NK-92 (cell line): Measurements from ENCODE around the gene ARID3B.
"Not testable (repeated sequence)": the region's sequence is repeated elsewhere in the genome, so short reads cannot be mapped to it uniquely, and the experiment has no call there.

Experiments
- DNase-seq: peaks from one replicate; lab custom pipeline; 2025; ENCODE audit not compliant: unreplicated experiment; lab: John Stamatoyannopoulos, UW

The ARID3B gene, protein sequence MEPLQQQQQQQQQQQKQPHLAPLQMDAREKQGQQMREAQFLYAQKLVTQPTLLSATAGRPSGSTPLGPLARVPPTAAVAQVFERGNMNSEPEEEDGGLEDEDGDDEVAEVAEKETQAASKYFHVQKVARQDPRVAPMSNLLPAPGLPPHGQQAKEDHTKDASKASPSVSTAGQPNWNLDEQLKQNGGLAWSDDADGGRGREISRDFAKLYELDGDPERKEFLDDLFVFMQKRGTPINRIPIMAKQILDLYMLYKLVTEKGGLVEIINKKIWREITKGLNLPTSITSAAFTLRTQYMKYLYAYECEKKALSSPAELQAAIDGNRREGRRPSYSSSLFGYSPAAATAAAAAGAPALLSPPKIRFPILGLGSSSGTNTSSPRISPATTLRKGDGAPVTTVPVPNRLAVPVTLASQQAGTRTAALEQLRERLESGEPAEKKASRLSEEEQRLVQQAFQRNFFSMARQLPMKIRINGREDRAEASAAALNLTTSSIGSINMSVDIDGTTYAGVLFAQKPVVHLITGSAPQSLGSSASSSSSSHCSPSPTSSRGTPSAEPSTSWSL

DNA sequence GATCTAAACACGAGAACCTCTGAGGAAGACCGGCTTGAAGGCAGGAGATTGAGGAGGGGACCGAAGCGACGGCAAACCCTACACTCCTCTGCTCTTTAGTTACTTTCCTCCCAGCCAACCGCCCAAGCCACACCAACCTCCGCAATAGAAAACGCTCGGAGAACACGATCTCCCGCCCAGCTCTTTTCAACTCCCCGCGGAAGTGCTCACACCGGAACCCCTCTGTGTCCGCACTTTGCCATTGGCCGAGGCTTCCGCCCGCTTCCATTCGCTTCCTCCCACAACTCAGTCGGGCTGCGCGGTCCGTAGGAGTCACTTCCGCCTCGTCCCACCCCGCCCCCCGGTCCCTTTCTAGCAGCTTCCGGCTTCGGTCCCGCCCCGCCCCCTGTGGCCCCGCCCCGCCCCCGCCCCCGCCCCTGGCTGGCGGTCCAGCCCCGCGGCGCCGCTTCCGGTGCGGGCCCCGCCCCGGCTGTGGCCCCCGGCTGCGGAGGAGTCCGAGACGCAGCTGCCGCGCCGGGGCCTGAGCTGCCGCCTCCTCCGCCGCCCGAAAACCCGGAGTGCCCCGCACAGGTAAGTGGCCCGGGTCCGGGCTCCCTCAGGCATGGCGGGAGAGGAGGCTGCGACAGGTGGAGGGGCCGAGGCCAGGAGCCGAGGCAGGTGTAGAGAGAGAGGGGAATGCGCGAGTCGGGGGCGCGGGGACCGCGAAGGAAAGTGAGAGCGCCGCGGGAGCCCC, at the start of gene ARID3B:
Gene ARID3B (plus strand): TSS at position 460 of the 733 bp plus-strand sequence. CDS start 2,717 bp downstream, outside the sequence.
- peak; percentile 67 for DNase-seq

DNA sequence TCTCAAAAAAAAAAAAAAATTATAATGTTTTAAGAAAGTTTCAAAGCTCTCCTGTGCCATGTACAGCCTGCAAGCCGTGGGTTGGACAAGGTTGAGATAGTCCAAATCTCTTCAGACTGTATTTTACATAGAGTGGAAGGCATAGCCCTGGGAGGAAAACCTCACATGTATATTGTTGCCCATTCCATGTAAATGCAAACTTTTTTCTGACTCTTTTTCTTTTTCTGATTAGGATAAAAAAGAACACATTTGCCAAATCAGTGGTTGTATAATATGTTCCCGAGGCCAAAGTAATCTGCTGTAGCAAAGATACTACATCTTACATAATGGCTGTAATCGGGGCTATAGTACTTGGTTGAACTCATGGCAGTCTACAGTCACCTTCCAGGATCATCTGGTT, 44.4 kb upstream of the ARID3B start:
- DNase-seq: no peak

DNA sequence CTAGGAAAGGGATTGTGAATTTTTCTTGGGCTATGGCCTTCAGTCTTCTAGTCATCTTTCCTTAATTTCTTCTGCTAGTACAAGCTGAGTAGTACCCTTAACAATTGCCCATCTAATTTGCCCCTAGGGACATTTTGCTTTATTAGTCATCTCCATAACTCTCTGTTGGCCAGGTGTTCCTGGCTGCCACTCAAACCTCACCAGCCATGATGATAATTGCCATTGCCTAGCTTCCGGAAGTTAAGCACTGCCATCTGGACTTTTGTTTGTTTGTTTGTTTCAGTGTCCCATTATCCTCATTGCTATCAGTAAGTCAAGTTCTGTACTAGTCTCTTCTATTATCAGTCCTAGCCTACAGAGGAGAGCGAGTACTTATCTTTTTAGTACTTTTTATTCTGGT, 43.4 kb upstream of the ARID3B start:
- no peak for DNase-seq

DNA sequence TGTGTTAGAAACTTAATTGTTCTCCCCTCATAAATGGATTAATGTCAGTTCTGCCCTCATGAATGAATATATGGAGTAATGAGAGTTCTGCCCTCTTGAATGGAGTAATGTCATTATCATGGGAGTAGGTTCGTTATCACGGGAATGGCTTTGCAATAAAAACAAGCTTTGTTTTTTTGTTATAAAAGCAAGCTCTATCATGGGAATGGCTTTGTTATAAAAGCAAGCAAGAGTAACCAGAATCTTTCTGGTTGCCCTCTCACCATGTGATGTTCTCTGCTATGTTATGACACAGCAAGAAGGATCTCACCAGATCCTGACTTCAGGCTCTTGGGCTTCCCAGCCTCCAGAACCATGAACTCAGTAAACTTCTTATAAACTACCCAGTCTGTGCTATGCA, 41.7 kb upstream of the ARID3B start:
- no peak for DNase-seq

DNA sequence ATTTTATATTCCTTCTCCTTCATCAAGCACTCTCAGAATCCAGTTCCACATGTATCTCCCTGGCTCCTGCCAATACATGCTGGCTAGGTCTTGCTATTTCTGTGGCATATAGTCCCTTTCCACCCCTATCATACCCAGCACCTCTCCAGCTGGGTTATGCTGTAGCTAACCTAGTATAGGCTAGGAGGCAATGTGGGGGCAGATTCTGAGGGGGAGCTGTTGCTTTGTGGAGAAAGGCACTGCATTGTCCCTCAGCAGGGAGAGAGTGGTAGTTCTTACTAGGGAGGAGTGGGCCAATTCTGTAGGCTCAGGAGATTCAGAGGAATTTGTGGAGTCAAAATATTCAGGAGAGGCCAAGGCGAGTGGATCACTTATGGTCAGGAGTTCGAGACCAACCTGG, 40.6 kb upstream of the ARID3B start:
- DNase-seq: no peak

DNA sequence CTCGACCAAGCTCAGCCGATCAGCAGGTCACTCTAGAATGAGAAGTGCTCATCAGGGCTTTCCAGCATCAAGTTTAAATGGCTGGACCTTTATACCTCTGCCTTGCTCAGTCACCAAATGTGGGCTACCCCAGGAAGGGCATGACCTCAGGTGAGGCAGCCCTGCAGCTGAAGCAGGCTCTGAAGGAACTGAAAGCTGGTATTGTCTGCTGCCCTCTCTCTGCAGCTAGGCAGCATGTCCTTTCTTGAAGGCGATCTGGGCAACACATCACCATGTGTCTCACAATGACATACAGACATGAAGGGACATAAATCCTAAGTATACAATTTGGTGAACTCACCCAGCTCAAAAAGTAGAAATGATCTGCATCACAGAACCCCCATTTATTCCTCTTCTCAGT, 38.7 kb upstream of the ARID3B start:
- DNase-seq: no peak

DNA sequence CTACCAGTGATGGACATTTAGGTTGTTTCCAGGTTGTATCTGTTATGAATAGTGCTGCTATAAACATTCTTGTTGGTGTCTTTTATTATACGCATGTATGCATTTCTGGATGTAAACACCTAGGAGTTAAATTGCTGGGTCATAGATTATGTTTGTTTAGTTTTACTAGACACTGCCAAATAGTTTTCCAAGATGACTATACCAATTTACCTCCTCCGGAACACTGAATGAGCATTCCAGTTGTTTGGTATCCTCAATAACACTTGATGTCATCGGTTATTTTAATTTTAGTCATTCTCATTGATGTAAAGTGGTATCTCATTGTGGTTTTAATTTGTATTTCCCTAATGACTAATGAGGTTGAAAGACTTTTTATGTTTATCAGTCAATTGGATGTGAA, 36.6 kb upstream of the ARID3B start:
- DNase-seq: no peak

DNA sequence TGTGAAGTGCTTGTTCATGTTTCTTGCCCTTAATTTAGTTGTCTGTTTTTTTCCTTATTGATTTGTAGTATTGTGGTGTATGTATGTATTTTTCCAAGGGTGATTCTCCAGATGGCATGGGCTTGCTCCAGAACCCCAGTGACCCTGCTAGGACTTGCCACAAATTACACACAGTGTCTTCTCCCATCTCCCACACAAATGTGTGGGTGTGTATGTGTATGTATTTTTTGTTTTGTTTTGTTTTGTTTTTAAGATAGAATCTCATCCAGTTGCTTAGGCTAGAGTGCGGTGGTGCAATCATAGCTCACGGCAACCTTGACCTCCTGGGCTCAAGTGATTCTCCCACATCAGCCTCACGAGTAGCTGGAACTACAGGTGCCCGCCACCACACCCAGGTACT, 36.2 kb upstream of the ARID3B start:
- DNase-seq: no peak

DNA sequence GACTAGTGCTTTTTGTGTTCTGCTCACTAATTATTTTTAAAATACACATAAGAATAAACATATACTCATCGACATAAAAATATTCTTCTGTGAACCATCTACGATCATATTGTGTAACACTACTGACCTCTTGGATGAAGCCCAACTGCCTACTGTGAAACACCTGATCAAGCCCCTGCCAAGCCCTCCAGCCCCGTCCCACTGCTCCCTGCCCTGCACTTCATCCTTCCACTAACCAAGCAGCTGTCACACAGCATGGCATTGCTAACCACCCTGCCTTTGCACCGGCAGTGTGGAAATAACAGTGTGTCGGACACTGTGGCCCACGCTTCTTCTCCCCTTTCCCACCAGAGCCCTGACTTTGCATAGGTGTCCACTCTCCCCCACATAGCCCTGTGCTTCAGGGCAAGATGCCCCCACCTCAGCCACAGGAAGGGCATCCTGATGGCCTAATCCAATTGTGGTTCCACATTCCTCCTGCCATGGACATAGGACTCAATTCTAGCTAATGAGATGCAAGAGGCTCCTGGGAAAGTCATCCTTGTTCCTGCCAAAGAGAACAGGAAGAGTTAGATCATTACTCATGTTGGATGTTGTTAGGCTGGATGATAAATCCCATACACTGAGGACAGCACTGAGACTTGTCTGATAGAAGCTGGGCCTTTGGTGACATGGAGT, 35.0 kb upstream of the ARID3B start:
- no peak for DNase-seq

DNA sequence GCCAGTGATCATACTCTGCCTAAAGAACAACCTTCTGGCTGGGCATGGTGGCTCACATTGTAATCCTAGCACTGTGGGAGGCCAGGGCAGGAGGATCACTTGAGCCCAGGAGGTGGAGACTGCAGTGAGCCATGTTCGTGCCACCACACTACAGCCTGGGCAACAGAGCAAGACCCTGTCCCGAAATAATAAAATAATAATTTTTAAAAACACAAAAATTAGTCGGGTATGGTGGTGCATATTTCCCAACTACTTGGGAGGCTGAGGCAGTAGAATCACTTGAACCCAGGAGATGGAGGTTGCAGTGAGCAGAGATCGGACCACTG, 34.5 kb upstream of the ARID3B start:
- DNase-seq: no peak

DNA sequence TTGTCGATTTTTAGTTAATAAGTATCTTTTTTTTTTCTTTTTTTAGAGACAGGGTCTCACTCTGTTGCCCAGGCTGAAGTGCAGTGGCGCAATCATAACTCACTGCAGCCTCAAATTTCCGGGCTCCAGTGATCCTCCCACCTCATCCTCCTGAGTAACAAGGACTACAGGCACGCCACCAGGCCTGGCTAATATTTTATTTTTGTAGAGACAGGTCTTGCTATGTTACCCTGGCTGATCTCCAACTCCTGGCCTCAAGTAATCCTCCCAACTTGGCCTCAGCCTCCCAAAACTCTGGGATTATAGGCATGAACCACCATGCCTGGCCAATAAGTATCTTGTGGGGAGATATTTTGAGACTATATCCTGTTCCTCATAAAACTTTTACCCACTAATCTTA, 29.4 kb upstream of the ARID3B start:
- DNase-seq: no peak

DNA sequence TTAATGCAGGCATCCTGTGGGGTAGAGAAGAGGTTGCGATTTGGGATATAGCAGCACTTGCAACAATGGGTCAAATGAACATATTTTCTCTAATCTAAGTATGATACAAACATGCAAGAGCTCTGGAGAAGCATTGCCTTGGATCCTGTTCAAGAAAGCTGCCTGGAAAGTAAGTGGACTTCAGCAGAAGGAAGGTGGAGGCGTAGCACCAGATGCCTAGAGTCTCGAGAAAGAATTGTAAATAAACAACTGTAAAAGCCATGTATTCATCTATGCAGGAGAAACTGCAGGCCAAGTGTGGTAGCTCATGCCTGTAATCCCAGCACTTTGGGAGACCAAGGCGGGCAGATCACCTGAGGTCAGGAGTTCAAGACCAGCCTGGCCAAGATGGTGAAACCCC, 27.0 kb upstream of the ARID3B start:
- DNase-seq: not testable (repeated sequence)

DNA sequence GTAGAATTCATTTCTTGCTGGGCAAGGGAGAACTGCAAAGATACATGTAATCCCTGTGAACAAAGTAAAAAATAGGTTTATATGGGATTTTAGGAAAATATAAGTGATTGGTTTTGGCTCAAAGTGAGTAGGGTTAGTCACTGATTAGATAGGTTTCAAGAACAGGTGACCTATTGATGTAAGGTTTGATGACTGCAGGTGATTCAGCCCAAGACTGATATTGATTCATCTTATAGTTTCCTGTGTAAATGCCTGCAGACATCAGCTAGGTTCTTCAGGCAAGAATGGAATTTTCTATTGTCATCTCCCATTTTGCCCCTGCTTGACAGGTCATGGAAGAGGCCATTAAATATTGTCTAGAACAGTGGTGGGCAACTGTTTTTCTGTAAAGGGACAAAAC, 23.9 kb upstream of the ARID3B start:
- no peak for DNase-seq

DNA sequence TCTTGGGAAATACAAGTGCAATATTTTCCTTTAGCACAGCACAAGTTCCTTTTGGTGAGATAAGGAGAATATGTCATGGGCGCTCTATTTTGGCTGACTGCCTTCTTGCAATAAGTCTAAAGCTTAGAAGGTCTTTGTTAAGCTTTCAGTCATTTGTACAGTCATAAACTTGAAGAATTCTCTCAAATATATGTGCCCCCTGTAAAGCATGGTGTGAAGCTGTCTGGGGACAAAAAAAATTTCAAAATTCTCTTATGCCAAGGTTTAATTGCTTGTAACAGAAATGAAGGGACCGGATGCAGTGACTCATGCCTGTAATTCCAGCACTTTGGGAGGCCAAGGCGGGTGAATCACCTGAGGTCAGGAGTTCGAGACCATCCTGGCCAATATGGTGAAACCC, 21.7 kb upstream of the ARID3B start:
- no peak for DNase-seq

DNA sequence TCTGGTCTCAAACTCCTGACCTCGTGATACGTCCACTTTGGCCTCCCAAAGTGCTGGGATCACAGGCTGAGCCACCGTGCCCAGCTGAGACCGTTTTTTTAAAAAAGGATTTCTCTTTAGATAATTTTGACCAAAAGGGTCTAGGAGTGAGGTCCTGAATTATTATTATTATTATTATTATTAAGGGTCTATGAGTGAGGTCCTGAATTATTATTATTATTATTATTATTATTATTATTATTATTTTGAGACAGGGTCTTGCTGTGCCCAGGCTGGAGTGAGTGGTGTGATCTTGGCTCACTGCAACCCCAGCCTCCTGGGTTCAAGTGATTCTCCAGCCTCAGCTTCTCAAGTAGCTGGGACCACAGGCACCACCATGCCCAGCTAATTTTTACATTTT, 20.6 kb upstream of the ARID3B start:
- DNase-seq: no peak

DNA sequence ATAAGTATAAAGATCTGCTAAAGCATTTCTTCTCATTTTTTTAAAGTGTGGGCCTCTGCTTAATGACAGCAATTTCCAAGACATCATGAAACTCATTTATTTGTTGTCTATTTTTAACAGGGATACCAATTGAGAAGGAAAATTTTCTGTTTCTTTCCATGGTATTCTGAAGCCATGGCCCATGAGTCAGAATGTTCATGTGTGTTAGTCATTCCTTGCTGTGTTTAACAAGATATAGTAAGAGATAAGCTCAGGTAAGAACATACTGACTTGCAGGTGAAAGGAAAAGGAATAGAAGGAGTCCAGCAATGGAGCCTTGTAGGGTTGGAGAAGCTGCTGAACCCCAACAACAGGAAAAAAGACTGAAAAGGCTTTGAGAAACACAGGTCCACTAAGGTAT, 17.0 kb upstream of the ARID3B start:
- DNase-seq: no peak

DNA sequence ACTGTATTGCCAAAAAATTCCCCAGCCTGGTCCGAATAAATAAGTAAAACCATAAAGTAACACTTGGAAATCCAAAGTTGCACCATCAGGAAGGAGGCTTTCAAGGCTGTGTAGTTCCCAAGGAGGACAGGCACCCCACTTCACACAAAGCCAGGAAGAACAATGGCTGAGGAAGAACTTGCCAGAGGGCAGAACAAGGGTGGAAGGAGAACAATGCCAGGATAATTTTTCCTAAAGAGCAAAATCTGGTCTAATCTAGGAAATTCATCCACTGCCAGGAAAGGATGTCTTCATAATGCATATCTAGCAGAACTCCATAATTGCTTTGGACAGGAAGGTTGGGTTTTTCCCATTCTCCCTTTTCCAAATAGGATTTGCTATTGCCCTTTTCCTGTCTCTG, 15.7 kb upstream of the ARID3B start:
- DNase-seq: no peak

DNA sequence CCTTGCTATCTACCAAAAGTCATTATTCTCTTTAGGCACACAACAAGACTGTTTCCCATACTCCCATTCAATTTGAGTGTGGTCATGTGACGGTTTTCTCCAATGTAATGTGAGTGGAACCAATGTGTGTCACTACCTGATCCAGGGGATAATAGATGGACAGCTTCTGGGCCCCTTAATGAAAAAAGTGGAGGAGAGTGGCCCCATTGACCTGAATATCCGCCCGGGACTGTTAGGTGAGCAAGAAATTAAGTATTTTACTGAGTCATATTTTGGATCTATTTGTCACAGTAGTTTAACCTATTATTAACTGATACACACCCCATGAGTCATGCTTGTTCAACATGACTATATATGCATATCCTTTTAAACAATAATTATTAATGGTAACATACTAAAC, 15.1 kb upstream of the ARID3B start:
- no peak for DNase-seq

DNA sequence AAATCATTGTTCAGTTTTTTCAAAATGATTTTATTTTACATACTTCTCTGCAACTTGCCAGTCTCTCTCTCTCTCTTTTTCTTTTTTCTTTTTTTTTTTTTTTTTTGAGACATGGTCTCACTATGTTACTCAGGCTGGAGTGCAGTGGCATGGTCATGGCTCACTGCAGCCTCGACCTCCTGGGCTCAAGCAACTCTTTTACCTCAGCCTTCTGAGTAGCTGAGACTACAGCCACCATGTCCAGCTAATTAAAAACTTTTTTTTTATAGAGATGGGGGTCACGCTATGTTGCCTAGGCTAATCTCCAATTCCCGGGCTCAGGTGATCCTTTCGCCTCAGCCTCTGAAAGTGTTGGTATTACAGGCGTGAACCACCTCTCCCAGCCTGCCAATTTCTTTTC, 12.1 kb upstream of the ARID3B start:
- DNase-seq: no peak

DNA sequence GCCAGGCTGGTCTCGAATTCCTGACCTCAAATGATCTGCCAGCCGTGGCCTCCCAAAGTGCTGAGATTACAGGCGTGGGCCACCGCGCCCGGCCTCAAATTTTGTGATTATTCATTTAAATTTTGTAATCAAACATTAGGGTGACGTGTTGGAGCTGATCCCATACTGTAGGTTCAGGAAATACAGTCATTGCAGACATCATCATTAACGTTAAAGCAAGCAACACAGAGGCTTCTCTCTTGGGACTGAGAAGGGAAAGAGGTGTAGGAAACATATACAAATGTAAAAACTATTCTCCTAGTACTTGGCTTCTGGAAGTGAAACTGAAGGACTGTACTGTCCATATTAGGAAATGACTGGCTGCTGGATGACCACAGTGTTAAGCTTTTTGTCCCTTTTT, 11.1 kb upstream of the ARID3B start:
- DNase-seq: no peak

DNA sequence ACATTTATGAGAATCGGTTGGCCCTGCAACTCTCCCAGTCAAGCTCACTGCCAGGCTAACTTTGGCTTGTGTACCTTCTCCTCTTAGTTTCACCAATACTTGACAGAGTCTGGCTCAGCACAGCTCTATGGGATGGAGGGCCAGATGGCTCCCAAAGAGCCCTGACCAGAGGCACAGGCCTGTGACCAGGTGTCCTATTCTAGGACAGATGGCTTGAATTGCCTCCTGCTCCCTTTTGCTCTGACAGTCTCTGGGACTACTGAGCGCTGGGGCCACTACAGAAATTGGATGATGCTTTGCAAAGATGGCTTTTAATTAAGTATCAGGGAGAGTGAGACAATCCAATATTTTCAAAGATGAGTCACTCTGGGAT, 10.3 kb upstream of the ARID3B start:
- DNase-seq: no peak
